CD4-positive, alpha-beta T cell treated with Interferon alpha-2 for 1 hour (primary cell): ENCODE data around the gene TRAK2.
A peak's percentile ranks its signal among the peaks of the same experiment; 100 is the strongest.
"Not testable (repeated sequence)": the region's sequence is repeated elsewhere in the genome, so short reads cannot be mapped to it uniquely, and the experiment has no call there.

Source experiments
- DNase-seq, 2 donors: peaks; one replicate each; pipeline ENCODE4 v3.0.0-alpha.2; 2020 to 2022

The TRAK2 gene

DNA sequence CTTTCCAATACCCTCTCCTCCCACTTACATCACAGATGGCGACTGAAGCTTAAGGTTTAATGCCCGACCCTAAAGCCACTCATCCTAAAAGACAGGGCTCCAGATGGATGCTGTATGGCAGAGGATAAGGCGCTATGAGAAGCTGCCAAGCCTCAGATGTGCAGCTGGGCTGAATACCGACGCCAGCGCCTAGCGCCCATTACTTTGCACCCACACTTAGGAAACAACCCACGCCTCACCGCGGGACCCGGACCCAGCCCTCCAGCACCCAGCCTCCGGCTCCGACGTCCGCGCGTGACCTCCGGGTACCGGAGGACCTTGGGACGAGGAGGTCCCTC is 335 bp downstream of the TRAK2 start:
- no peak for DNase-seq

DNA sequence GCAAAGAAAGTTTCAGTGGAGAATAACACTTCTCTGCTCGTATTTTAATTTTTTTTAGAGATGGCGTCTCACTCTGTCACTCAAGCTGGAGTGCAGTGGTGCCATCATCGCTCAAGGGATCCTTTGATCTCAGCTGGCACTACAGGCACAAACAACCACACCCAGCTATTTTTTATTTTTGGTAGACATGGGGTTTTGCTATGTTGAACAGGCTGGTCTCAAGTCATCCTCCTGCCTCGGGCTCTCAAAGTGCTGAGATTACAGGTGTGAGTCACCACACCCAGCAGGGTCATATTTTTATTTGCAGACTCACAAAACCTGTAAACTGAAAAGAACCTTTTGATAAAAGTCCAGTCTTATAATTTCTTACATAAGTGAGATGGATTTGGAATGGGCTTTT is 2.6 kb downstream of the TRAK2 start:
- DNase-seq = peak; percentile 18 to 68

DNA sequence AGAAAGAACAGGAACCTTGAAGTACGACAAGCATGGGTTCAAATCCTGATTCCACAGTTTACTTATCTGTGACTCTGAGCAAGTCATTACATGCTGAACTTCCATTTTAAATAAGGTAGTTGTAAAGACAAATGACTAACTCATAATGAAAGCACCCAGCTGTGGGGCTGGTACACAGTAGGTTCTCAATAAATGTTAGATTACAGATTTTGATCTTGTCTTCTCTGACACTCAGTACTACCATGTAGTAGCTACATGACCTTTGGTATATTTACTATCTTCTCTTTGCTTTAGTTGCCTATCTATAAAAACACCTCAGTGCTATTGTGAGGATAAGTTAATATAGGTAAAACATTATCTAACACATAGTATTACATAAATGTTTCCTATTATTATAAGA is 3.2 kb downstream of the TRAK2 start:
- DNase-seq = no peak

DNA sequence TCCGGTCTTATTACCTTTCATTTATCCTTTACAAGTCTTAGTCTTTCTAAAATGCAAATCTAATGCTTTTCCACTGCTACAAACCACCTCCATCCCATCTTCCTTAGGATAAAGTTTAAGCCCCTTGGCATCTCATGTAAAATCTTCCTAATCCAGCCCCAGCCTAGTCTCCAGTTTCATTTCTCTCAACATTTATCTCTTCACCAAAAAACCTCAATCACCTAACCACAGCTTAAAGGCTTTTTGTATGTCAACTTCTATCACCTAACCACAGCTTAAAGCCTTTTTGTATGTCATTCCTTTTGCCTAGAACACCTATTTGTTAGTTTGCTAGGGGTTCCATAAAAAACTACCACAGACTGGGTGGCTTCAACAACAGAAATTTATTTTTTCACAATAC is 4.2 kb downstream of the TRAK2 start:
- DNase-seq = peak in 1 of 2 donors; percentile 70

DNA sequence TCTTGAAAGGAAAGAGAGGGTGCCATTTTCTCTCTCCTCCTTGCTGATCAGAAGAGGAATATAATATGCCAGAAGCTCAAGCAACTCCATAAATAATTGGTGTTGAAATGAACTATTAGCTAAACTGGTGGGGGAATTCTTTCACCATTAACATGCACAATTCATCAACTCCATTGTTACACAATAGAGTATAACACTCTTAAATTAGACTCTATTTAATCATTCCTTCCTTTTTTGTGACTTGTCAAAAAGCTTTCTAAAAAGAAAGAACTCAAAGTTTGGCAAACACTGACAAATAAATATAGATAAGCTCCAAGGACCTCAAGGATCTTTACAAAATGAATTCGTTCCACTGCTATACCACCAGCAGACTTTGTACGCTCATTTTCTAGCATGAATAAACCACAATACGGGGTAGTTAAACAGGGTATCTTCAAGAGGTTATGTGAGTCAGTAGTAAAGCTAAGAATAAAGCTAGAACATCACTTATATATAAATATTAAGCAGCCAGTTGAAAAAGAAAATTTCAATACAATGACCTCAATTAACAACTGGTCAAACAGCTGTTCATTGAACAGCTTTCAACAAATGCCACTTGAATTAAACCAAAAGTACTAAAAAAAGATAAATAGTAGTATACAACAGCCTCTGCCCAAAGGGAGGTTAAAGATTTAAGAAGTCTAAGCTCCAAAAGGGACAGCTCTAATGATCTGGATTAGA is 6.4 kb downstream of the TRAK2 start:
- DNase-seq = no peak

DNA sequence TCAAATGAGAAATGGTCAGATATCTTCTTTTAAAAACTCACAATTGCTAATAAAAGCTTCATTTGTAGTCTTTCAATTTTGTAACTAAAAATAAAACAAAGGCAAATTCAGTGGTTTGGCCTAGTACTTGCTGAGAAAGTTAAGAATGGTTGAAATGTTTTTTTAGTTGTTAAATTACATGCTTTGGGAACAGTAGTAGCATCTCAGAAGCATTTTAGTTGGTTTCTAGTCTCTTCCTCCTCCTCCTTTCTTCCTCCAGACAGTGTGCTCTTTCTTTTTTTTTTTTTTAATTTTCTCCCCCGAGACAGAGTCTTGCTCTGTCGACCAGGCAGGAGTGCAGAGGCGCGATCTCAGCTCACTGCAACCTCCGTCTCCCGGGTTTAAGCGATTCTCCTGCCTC is 9.8 kb downstream of the TRAK2 start:
- no peak for DNase-seq

DNA sequence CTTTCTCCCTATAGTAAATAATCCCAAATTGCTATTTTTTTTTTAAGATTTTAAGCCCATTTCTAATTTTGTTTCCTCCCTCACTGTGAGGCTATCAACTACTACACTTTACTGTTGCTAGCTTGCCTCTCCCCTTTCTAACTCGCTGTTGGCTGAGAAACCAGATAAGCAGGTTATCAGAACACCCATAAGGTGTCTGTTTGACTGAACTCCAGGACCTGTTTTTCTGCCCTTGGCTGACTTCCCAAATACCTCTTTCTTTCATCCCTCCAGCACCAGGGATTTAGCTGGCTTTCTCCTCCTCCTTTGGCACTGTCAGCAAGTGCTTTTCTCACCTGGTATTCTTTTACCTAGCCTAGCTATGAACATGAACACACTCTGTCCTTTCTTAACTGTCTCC is 11.1 kb downstream of the TRAK2 start:
- no peak for DNase-seq

DNA sequence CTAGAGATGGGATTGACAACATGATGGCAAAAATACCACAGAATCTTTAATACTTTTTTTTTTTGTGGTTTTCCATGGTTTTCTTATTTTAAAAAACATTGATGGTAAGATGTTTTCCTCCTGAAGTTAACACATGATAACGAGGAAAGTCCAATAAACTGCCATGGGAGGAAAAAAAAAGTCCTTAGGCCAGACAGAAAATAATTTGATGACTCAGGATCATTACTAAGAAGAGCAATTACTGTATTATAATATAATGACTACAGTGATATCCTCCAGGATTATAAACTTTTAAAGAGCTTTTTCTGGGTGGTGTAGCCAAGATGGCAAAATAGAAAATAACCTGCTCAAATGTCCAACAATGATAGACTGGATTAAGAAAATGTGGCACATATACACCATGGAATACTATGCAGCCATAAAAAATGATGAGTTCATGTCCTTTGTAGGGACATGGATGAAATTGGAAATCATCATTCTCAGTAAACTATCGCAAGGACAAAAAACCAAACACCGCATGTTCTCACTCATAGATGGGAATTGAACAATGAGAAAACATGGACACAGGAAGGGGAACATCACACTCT is 11.8 kb downstream of the TRAK2 start:
- DNase-seq = not testable (repeated sequence)

DNA sequence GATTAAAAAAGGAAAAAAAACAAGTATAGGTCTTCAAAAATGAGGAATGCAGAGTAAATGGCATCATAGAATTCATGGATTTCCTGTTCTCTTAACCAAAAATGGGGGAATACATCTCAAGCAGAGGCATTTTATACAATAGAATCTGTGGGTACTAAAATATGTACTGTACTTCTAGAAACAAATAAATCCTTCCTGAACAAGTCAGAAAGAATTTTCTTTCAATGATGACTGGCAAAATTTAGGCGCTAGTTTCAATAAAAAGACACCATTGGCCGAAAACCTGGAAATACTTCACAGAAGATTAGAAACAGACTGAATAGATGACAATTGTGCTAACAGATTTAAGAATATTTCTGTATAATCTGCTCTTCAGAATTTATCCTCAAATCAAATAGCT is 15.1 kb downstream of the TRAK2 start:
- DNase-seq = no peak

DNA sequence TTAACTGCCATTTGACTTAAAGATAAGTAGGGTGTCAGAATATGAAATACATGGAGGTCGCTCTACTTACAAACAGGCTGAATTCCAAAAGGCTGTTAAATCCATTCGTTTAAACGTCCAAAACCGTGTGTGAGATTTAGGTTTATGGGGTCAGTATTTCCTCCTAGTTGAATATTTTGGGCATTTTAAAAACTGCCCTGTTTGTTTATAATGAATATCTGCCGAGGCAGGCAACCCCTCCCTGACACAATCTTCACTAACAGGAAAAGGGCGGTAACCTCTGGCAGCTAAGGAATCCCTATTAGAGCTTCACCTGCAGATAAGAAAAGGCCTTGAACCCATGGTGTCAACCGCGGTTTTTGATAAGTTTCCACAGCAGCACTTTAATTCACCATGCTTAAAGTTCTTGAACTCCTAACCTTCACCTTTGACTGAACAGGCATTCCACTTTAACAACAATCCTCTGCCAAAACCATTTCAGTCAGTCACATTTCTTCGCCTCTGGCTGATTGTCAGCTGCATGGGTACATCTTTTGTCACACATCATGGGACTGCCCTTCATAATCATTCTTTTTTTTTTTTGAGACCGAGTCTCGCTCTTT is 17.8 kb downstream of the TRAK2 start:
- peak in 1 of 2 donors; percentile 32 for DNase-seq

DNA sequence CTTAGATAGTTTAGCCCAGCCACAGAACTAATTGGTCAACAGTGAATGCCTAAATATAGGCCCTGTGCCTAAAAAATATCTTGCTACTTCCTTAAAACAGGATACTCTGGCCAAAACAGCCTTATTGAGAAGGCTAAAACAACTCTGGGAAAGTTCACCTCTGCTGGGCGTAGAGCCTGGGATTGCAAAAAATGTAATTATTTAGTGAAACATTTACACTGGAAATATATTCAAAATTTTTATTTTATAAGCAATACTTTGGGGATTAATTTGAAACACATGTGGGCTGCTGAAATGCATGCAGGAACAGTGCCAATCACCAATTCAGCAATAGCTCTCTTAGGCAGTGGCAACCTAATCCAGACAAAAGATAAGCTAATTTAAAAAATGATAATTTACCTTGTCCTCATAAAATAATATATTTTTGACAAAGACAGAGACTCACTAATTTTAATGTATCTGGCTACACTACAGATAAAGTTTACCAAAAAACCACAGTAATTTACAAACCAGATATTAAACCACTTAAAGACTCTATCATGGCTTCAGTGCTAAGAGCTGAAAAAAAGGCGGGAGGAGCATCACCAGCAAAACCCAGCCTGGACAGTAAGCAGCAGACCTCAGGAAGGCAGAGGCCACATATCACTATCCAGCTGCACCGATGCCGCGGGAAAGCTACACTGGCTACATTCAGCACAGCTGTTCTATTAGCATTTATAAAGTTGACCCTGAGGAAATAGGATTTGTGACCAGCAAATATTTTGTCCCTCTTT is 18.5 kb downstream of the TRAK2 start:
- no peak for DNase-seq

DNA sequence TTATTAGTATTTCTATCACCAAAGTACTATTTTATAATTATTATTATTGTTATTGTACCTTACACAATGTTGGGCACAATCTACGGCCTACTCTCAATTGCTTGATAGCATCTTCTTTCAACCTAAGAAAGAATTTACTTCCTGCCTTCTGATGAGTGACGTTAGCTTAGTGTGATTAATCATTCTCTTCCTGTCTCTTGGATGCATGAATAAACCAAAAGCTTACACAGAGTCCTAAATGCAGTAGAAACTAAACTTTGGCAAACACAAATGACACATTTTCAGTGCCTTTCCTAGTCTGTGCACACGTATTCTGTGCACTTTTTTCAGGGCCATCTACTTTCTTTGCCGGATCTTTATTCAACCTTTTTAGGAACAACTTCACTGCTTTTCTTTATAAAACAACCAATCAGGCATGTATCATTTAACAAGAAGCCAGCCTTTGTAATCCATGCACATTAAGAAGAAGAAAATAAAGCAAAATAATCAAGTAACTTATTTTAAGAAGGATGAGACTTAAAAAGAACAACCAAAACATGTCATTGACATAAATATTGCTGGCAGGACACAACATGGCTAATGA is 19.1 kb downstream of the TRAK2 start:
- peak in 1 of 2 donors; percentile 49 for DNase-seq

DNA sequence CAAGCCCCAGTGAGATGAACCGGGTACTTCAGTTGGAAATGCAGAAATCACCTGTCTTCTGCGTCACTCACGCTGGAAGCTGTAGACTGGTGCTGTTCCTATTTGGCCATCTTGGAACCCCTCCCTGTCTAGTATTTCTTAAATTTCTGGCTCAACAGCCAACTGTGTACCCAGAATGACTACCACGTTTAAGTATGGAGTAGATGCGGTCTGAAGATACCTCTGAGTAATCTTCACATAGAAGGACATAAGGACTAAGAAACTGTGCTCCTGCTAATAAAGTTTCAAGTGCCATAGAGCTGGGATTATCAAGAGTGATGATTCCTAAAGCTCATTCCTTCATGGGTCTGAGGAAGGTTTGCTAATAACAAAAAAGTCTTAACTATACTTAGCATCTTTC is 20.4 kb downstream of the TRAK2 start:
- no peak for DNase-seq

DNA sequence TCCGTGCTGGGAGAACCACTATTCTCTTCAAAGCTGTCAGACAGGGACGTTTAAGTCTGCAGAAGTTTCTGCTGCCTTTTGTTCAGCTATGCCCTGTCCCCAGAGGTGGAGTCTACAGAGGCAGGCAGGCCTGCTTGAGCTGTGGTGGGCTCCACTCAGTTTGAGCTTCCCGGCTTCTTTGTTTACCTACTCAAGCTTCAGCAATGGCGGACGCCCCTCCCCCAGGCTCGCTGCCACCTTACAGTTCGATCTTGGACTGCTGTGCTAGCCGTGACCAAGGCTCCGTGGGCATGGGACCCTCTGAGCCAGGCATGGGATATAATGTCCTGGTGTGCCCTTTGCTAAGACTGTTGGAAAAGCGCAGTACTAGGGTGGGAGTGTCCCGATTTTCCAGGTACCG is 20.9 kb downstream of the TRAK2 start:
- DNase-seq = not testable (repeated sequence)

DNA sequence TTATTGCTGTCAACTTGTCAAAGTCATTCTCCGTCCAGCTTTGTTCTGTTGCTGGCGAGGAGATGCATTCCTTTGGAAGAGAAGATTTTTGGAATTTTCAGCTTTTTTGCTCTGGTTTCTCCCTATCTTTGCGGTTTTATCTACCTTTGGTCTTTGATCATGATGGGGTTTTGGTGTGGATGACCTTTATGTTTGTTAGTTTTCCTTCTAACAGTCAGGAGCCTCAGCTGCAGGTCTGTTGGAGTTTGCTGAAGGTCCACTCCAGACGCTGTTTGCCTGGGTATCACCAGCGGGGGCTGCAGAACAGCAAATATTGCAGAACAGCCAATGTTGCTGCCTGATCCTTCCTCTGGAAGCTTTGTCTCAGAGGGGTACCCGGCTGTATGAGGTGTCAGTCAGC is 21.4 kb downstream of the TRAK2 start:
- DNase-seq = not testable (repeated sequence)

DNA sequence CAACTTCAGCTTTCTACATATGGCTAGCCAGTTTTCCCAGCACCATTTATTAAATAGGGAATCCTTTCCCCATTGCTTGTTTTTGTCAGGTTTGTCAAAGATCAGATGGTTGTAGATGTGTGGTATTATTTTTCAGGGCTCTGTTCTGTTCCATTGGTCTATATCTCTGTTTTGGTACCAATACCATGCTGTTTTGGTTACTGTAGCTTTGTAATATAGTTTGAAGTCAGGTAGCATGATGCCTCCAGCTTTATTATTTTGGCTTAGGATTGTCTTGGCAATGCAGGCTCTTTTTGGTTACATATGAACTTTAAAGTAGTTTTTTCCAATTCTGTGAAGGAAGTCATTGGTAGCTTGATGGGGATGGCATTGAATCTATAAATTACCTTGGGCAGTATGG is 22.9 kb downstream of the TRAK2 start:
- DNase-seq = not testable (repeated sequence)

DNA sequence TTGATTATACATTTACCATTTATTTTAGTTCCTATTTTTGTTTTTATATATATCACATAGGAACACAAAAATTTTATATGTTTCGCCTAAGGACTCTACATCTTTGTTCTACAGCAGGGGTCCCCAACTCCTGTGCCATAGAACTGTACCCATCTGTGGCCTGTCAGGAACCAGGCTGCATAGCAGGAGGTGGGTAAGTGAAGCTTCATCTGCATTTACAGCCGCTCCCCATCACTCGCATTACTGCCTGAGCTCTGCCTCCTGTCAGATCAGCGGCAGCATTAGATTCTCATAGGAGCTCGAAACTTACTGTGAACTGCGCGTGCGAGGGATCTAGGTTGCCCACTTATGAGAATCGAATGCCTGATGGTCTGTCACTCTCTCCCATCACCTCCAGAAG is 25.3 kb downstream of the TRAK2 start:
- no peak for DNase-seq

DNA sequence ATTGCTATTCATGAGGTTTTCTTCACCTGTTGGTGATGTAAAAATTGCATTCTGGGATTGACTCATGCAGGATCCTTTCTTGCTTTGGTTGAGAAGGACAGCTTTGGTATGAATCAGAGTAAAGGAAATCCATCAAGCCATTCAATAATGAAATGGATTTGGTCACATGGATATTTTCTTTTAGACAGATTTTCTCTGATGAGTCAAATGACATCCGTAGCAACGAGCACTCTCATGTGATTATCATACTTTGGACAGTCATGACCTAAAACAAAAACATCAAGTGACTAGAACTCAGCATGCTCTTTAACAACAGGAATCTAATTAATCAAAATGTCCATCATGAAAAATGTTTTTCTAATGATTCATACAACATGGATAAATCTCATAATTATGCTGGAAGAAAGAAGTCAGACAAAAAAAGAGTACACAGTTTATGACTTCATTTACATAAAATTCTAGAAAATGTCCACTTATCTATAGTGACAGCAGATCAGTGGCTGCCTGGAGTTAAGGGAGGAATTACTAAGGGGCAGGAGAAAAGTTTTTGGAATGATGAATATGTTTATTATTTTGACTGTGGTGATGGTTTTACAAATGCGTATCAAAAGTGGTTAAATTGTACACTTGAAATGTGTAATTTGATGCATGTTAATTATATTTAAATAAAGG is 30.7 kb downstream of the TRAK2 start:
- no peak for DNase-seq

DNA sequence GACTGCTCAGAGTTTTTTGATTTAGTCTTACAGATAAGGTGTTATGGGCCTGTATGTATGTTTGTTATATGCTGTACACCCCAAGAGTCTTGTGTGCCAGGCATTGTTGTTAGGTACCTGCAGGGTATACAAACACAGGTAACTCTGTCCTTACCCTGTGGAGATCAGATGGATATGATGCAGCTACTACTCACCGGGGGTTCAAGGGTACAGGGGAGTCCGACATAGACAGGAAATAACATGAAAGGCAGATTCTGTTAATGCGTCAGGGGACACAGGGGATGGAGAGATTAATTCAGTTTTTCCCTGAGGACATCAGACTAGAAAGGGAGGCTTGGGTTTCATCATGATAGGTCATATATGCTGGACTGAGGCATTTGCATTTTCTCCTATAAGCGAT is 31.3 kb downstream of the TRAK2 start:
- DNase-seq = no peak

DNA sequence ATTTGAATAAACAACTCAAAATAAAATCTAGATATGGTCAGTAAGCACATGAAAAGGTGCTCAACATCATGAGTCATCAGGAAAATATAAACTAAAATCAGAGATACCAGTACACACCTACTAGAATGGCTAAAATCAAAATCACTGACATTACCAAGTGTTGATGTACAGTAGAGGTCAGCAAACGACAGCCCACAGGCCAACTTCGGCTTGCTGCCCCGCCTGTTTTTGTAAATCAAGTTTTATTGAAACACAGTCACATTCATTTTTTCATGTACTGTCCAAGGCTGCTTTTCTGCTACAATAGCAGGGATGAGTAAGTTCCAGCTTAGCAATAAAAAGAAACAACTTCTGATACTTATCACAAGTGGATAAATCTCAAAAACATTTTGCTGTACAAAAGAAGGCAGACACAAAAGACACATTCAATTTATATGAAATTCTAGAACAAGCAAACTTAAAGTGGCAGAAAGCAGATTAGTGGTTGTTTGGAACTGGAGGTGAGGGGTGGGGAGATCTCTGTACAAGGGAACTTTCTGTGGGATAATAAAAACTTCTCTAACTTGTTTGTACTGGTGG is 32.1 kb downstream of the TRAK2 start:
- peak in 1 of 2 donors; percentile 24 for DNase-seq

DNA sequence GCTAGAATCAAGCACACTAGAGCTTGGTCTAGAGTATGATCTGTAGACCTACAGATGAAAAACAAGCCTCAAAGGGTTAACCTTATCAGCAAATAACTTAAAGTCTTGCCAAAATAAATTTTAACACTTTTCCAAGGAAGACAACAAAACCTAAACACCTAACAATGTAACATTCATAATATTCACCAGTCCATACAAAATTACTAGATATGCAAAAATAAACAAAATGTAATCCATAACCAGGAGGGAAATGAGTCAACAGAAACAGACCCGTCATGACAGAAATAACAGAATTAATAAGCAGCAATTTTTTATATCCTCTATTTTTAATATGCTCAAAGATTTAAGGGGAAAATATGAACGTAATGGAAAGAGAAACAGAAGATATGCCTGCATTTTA is 36.1 kb downstream of the TRAK2 start:
- no peak for DNase-seq
